WTC11 (cell line): ENCODE measurements around the gene MEIOSIN. TPM values are rescaled to one million over a fixed set of nuclear protein-coding genes. Genes with fewer than 3 reads are reported as not detected.

Source experiments
- CREB1 ChIP-seq: sonication (generic); formaldehyde crosslinking; IDR thresholded peaks from 2 replicates; pipeline ENCODE4 v1.8.0; 2023; ENCODE audit warnings: mild to moderate bottlenecking, missing genetic modification reagents
- CREM ChIP-seq: sonication (generic); formaldehyde crosslinking; IDR thresholded peaks from 2 replicates; pipeline ENCODE4 v1.8.1; 2022; ENCODE audit warnings: mild to moderate bottlenecking, missing genetic modification reagents, moderate library complexity
- ELF4 ChIP-seq: sonication (generic); formaldehyde crosslinking; IDR thresholded peaks from 2 replicates; pipeline ENCODE4 v1.8.1; 2022; ENCODE audit warnings: low read depth, mild to moderate bottlenecking, moderate library complexity, missing genetic modification reagents
- FOXK1 ChIP-seq: sonication (generic); formaldehyde crosslinking; IDR thresholded peaks from 2 replicates; pipeline ENCODE4 v1.8.0; 2022; ENCODE audit warnings: mild to moderate bottlenecking, moderate library complexity, missing genetic modification reagents
- HMGA2 ChIP-seq: fragments of 250-450 bp; sonication (Bioruptor Pico); IDR thresholded peaks from 2 replicates; pipeline ENCODE4 v1.4.0; 2021; ENCODE audit warnings: mild to moderate bottlenecking, moderate library complexity
- IRF2 ChIP-seq: sonication (generic); formaldehyde crosslinking; IDR thresholded peaks from 2 replicates; pipeline ENCODE4 v1.8.0; 2022; ENCODE audit warnings: low read depth, missing genetic modification reagents, borderline replicate concordance
- JUN ChIP-seq: sonication (generic); formaldehyde crosslinking; IDR thresholded peaks from 2 replicates; pipeline ENCODE4 v1.8.0; 2023; ENCODE audit warnings: mild to moderate bottlenecking, missing genetic modification reagents
- KAT7 ChIP-seq: sonication (generic); formaldehyde crosslinking; IDR thresholded peaks from 2 replicates; pipeline ENCODE4 v1.8.1; 2023; ENCODE audit warnings: missing genetic modification reagents, mild to moderate bottlenecking, borderline replicate concordance
- NFYB ChIP-seq: sonication (generic); formaldehyde crosslinking; conservative IDR thresholded peaks from 2 replicates; pipeline ENCODE4 v1.8.0; 2022; ENCODE audit warnings: low read depth, missing genetic modification reagents
- SOX15 ChIP-seq: fragments of 250-450 bp; sonication (Bioruptor Pico); IDR thresholded peaks from 2 replicates; pipeline ENCODE4 v1.9.0; 2021; ENCODE audit warnings: mild to moderate bottlenecking
- ZNF317 ChIP-seq: sonication (generic); formaldehyde crosslinking; IDR thresholded peaks from 2 replicates; pipeline ENCODE4 v1.8.1; 2023; ENCODE audit warnings: low read depth, mild to moderate bottlenecking, moderate library complexity, missing genetic modification reagents, borderline replicate concordance
- total RNA-seq: library from RNA; stranded (reverse); gene quantifications from 3 replicates; pipeline ENCODE4 v1.2.3, GENCODE V29; 2021
- TF ChIP-seq, protein P1 (sequence below): fragments of 250-450 bp; sonication (Bioruptor Pico); IDR thresholded peaks from 2 replicates; pipeline ENCODE4 v1.9.0; 2021; ENCODE audit warnings: moderate library complexity, mild to moderate bottlenecking, inconsistent platforms, borderline replicate concordance
- TF ChIP-seq, protein P2 (sequence below): sonication (generic); formaldehyde crosslinking; IDR thresholded peaks from 2 replicates; pipeline ENCODE4 v1.8.1; 2023; ENCODE audit warnings: mild to moderate bottlenecking, moderate library complexity, missing genetic modification reagents
- TF ChIP-seq, protein P3 (sequence below): sonication (generic); formaldehyde crosslinking; IDR thresholded peaks from 2 replicates; pipeline ENCODE4 v1.8.1; 2022; ENCODE audit warnings: mild to moderate bottlenecking, missing genetic modification reagents, moderate library complexity, borderline replicate concordance
- TF ChIP-seq, protein P4 (sequence below): fragments of 250-450 bp; sonication (Bioruptor Pico); IDR thresholded peaks from 2 replicates; pipeline ENCODE4 v1.9.0; 2021; ENCODE audit warnings: mild to moderate bottlenecking
- TF ChIP-seq, protein P5 (sequence below): sonication (generic); formaldehyde crosslinking; IDR thresholded peaks from 2 replicates; pipeline ENCODE4 v1.8.0; 2023; ENCODE audit warnings: mild to moderate bottlenecking, missing genetic modification reagents
- TF ChIP-seq, protein P6 (sequence below): fragments of 250-450 bp; sonication (Bioruptor Pico); IDR thresholded peaks from 2 replicates; pipeline ENCODE4 v1.9.0; 2021; ENCODE audit warnings: mild to moderate bottlenecking

Gene MEIOSIN
- total RNA-seq, 1 experiment from 2014 or later, result not detected

DNA sequence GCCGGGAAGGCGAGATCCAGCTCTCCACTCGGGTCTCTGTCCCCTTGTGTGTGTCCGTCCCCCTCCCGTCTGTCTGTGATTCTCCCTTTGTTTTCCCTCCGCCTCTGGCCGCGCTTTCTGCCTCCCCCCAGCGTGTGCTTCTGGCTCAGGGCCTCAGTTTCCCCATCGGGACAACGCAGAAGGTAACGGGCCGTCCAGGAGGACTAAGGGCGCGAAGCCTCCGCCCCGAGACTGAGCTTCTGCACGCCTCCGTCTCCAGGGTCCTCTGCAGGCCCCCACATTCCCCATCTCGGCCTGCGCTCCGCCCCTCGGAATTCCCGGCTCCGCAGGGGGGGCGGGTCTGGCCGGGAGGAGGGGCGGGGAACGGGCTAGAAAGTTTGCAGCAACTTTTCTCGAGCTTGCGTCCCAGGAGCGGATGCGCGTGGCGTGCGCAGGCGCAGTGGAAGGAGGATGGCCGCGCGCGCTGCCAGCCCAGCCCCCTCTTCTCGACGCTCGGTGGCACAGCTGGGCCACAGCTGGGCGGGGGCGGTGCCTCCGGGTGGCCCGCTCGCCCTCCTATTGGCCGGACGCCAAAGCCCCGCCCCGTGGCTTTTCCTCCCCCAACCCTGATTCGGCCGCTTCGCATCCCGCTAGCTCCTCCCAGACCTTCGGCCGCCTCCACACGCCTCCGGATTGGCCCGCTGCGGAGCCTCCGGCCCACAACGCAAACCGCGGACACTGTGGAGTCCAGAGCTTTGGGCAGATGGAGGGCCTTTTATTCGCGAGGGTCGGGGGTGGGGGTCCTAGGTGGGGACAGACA, 35.9 kb downstream of the MEIOSIN start, which contains the start of gene SIX5 (continued):
- TF ChIP-seq, protein P1, sequence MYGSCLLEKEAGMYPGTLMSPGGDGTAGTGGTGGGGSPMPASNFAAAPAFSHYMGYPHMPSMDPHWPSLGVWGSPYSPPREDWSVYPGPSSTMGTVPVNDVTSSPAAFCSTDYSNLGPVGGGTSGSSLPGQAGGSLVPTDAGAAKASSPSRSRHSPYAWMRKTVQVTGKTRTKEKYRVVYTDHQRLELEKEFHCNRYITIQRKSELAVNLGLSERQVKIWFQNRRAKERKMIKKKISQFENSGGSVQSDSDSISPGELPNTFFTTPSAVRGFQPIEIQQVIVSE (CRISPR knock-in tag), result 0 out of 2 replicates have a peak, but pooled peaks have one; percentile 5
- TF ChIP-seq, protein P2, sequence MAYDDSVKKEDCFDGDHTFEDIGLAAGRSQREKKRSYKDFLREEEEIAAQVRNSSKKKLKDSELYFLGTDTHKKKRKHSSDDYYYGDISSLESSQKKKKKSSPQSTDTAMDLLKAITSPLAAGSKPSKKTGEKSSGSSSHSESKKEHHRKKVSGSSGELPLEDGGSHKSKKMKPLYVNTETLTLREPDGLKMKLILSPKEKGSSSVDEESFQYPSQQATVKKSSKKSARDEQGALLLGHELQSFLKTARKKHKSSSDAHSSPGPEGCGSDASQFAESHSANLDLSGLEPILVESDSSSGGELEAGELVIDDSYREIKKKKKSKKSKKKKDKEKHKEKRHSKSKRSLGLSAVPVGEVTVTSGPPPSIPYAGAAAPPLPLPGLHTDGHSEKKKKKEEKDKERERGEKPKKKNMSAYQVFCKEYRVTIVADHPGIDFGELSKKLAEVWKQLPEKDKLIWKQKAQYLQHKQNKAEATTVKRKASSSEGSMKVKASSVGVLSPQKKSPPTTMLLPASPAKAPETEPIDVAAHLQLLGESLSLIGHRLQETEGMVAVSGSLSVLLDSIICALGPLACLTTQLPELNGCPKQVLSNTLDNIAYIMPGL, result no peak
- TF ChIP-seq, protein P3, sequence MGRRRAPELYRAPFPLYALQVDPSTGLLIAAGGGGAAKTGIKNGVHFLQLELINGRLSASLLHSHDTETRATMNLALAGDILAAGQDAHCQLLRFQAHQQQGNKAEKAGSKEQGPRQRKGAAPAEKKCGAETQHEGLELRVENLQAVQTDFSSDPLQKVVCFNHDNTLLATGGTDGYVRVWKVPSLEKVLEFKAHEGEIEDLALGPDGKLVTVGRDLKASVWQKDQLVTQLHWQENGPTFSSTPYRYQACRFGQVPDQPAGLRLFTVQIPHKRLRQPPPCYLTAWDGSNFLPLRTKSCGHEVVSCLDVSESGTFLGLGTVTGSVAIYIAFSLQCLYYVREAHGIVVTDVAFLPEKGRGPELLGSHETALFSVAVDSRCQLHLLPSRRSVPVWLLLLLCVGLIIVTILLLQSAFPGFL, result no peak
- TF ChIP-seq KAT7 (CRISPR knock-in tag) (no peak), NFYB (CRISPR knock-in tag) (peak; percentile 73), SOX15 (CRISPR knock-in tag) (no peak), ZNF317 (CRISPR knock-in tag) (no peak), IRF2 (CRISPR knock-in tag) (no peak), ELF4 (no peak), HMGA2 (CRISPR knock-in tag) (peak; percentile 21; the same call in 1 of the 2 replicates), CREM (CRISPR knock-in tag) (peak; percentile 10; the same call in 1 of the 2 replicates), FOXK1 (peak; percentile 66), JUN (CRISPR knock-in tag) (no peak; the same call in 1 of the 2 replicates), CREB1 (CRISPR knock-in tag) (no peak; the same call in 1 of the 2 replicates)
- TF ChIP-seq, protein P4, sequence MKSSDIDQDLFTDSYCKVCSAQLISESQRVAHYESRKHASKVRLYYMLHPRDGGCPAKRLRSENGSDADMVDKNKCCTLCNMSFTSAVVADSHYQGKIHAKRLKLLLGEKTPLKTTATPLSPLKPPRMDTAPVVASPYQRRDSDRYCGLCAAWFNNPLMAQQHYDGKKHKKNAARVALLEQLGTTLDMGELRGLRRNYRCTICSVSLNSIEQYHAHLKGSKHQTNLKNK, result peak; percentile 76
- TF ChIP-seq, protein P5, sequence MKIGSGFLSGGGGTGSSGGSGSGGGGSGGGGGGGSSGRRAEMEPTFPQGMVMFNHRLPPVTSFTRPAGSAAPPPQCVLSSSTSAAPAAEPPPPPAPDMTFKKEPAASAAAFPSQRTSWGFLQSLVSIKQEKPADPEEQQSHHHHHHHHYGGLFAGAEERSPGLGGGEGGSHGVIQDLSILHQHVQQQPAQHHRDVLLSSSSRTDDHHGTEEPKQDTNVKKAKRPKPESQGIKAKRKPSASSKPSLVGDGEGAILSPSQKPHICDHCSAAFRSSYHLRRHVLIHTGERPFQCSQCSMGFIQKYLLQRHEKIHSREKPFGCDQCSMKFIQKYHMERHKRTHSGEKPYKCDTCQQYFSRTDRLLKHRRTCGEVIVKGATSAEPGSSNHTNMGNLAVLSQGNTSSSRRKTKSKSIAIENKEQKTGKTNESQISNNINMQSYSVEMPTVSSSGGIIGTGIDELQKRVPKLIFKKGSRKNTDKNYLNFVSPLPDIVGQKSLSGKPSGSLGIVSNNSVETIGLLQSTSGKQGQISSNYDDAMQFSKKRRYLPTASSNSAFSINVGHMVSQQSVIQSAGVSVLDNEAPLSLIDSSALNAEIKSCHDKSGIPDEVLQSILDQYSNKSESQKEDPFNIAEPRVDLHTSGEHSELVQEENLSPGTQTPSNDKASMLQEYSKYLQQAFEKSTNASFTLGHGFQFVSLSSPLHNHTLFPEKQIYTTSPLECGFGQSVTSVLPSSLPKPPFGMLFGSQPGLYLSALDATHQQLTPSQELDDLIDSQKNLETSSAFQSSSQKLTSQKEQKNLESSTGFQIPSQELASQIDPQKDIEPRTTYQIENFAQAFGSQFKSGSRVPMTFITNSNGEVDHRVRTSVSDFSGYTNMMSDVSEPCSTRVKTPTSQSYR (CRISPR knock-in tag), result no peak; the same call in none of the 2 replicates
- TF ChIP-seq, protein P6, sequence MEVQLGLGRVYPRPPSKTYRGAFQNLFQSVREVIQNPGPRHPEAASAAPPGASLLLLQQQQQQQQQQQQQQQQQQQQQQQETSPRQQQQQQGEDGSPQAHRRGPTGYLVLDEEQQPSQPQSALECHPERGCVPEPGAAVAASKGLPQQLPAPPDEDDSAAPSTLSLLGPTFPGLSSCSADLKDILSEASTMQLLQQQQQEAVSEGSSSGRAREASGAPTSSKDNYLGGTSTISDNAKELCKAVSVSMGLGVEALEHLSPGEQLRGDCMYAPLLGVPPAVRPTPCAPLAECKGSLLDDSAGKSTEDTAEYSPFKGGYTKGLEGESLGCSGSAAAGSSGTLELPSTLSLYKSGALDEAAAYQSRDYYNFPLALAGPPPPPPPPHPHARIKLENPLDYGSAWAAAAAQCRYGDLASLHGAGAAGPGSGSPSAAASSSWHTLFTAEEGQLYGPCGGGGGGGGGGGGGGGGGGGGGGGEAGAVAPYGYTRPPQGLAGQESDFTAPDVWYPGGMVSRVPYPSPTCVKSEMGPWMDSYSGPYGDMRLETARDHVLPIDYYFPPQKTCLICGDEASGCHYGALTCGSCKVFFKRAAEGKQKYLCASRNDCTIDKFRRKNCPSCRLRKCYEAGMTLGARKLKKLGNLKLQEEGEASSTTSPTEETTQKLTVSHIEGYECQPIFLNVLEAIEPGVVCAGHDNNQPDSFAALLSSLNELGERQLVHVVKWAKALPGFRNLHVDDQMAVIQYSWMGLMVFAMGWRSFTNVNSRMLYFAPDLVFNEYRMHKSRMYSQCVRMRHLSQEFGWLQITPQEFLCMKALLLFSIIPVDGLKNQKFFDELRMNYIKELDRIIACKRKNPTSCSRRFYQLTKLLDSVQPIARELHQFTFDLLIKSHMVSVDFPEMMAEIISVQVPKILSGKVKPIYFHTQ (CRISPR knock-in tag), result no peak
